NOMO-1 treated with dmso at 0.1 percent for 144 hours (cell line): Measurements from ENCODE around the gene FGFR1OP2.
"Not testable (repeated sequence)": the region's sequence is repeated elsewhere in the genome, so short reads cannot be mapped to it uniquely, and the experiment has no call there.

Source experiments
- DNase-seq: peaks from one replicate; lab custom pipeline; 2025; ENCODE audit not compliant: unreplicated experiment; lab: John Stamatoyannopoulos, UW

Gene FGFR1OP2

GRCh38 chr12:26937863-26938700 lies at the start of gene FGFR1OP2, which contains the start of gene INTS13:
Gene FGFR1OP2, plus strand, starts transcription at chr12:26938470. Its CDS starts 15,689 bp downstream, at chr12:26954159.
Gene INTS13, minus strand, starts transcription at chr12:26937981. Its CDS starts 1,178 bp downstream, at chr12:26936803.
- peak; percentile 99 for DNase-seq

GRCh38 chr12:26890784-26891183 lies 47.5 kb upstream of the FGFR1OP2 start:
- DNase-seq: no peak

GRCh38 chr12:26891704-26892103 lies 46.6 kb upstream of the FGFR1OP2 start:
- DNase-seq: no peak

- no peak for DNase-seq
Measured at GRCh38 chr12:26895672-26896071, 42.6 kb upstream of the FGFR1OP2 start.

GRCh38 chr12:26896913-26897312 lies 41.4 kb upstream of the FGFR1OP2 start:
- no peak for DNase-seq

GRCh38 chr12:26903396-26903795 lies 34.9 kb upstream of the FGFR1OP2 start:
- DNase-seq: not testable (repeated sequence)

GRCh38 chr12:26906024-26906423 lies 32.2 kb upstream of the FGFR1OP2 start:
- no peak for DNase-seq

GRCh38 chr12:26906704-26907103 lies 31.6 kb upstream of the FGFR1OP2 start:
- DNase-seq: no peak

- DNase-seq: no peak
Measured at GRCh38 chr12:26918321-26919215, 19.7 kb upstream of the FGFR1OP2 start.

- DNase-seq: no peak
Measured at GRCh38 chr12:26919216-26919555, 19.1 kb upstream of the FGFR1OP2 start.

GRCh38 chr12:26921886-26922285 lies 16.4 kb upstream of the FGFR1OP2 start:
- no peak for DNase-seq

GRCh38 chr12:26928661-26929060 lies 9.6 kb upstream of the FGFR1OP2 start:
- no peak for DNase-seq

- DNase-seq: no peak
Measured at GRCh38 chr12:26929590-26929989, 8.7 kb upstream of the FGFR1OP2 start.

GRCh38 chr12:26935636-26936378 lies 2.5 kb upstream of the FGFR1OP2 start:
- no peak for DNase-seq

- peak; percentile 11 for DNase-seq
Measured at GRCh38 chr12:26936559-26937442, 1.5 kb upstream of the FGFR1OP2 start.

- peak; percentile 51 for DNase-seq
Measured at GRCh38 chr12:26937443-26937862, 817 bp upstream of the FGFR1OP2 start.

- no peak for DNase-seq
Measured at GRCh38 chr12:26938701-26939062, 412 bp downstream of the FGFR1OP2 start.

GRCh38 chr12:26939192-26939832 lies 1.0 kb downstream of the FGFR1OP2 start:
- DNase-seq: no peak

- no peak for DNase-seq
Measured at GRCh38 chr12:26939953-26940352, 1.7 kb downstream of the FGFR1OP2 start.
